IPS-20b (cell line): ENCODE measurements around the gene PIP5K1B.
"Not testable (repeated sequence)": the region's sequence is repeated elsewhere in the genome, so short reads cannot be mapped to it uniquely, and the experiment has no call there.

Source experiments
- H3K27ac ChIP-seq: one replicate; pipeline ENCODE4 v1.5.1; 2013; ENCODE audit warnings: low read length
- H3K27me3 ChIP-seq: 2 replicates; pipeline ENCODE4 v1.6.1; 2013; ENCODE audit warnings: mild to moderate bottlenecking, low read length, inconsistent platforms; ENCODE audit not compliant: insufficient read depth
- H3K36me3 ChIP-seq: 2 replicates; pipeline ENCODE4 v1.6.1; 2013; ENCODE audit warnings: low read depth, mild to moderate bottlenecking, inconsistent platforms, low read length, moderate library complexity; ENCODE audit not compliant: insufficient read depth
- H3K4me1 ChIP-seq: 2 replicates; pipeline ENCODE4 v1.6.1; 2013; ENCODE audit warnings: mild to moderate bottlenecking, control low read depth, inconsistent platforms, low read length, moderate library complexity; ENCODE audit not compliant: insufficient read depth
- H3K4me3 ChIP-seq: 2 replicates; pipeline ENCODE4 v1.5.1; 2013; ENCODE audit warnings: mild to moderate bottlenecking, low read length, inconsistent platforms
- H3K9ac ChIP-seq: 2 replicates; pipeline ENCODE4 v1.6.1; 2013; ENCODE audit warnings: low read depth, mild to moderate bottlenecking, inconsistent platforms, low read length, moderate library complexity
- H3K9me3 ChIP-seq: 2 replicates; pipeline ENCODE4 v1.6.1; 2013; ENCODE audit warnings: mild to moderate bottlenecking, low read depth, low read length, inconsistent platforms; ENCODE audit not compliant: insufficient read depth

PIP5K1B gene

DNA sequence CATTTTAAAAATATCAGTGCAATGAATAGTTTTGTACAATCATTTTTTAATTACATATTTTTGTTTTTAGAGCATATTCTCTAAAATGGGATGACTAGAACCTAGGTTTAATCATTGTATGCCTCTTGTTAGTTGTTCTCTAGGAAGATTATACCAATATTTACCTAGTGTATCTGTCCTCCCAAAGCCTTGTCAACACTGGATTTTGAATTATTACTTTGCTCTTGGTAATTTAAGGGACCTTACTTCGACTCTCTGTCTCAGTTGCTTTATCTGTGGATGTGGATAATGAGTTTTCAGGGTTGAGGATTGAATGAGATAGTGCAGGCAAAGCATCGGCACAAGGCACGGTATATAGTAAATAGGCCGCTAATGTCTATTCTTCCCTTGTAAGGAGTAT is 10.9 kb upstream of the PIP5K1B start:
- Histone ChIP-seq H3K27me3 (no peaks in the 10 kb centered on the region), H3K36me3 (no peaks in the 10 kb centered on the region), H3K27ac (no peak overlapping the region), H3K4me3 (no peak overlapping the region), H3K4me1 (no peaks in the 10 kb centered on the region; the same call in 1 of the 2 replicates), H3K9ac (no peak overlapping the region), H3K9me3 (no peaks in the 10 kb centered on the region)

DNA sequence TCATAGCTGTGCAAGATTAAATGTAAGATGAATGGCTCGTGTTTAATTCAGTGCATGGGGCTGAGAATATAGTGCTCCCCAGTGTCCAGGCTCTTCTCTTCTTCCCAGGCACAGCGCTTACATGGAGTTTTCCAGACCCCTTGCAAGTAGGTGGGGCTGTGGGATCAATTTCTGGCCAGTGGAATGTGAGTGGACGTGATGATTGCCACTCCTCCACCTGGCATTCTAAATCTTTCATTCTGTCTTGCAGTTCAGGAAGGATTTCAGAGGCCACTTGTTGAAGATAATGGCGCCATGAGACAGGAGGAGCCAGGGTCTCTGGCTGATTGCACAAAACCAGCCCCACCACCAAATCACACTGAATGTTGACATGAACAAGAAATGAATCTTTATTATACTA is 7.2 kb upstream of the PIP5K1B start:
- Histone ChIP-seq H3K4me1 (no peaks in the 10 kb centered on the region), H3K27me3 (peaks cover 9% of the 10 kb centered on the region; the same call in 1 of the 2 replicates), H3K9ac (no peak overlapping the region), H3K36me3 (no peaks in the 10 kb centered on the region), H3K4me3 (no peak overlapping the region), H3K9me3 (no peaks in the 10 kb centered on the region), H3K27ac (no peak overlapping the region)

DNA sequence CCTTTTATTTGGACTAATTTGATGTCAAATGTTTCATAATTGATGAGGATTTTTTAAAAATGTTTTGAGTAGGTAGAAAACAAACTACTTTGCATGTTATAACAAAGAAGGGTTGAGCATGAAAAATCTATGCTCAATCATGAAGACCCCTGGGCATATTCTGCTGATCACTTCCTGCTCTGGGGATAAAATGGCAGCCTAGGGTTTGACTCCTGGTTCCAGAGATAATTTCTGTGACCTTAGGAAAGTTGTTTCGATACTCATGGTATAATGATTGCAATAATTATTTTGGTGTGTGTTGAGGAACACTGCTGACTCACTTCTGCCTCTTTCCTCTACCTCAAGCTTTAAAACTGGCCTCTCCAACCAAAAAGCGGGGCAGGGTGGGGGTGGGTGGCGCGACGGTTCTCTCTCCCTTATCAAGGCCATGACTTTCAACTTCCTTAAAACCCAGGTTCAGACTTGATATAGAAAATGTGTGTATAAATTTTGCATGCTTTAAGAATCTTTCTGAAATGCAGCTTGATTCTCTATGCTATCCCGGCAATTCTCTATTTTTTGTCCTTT is 6.0 kb upstream of the PIP5K1B start:
- Histone ChIP-seq H3K27me3 (peaks cover 21% of the 10 kb centered on the region), H3K27ac (no peak overlapping the region), H3K36me3 (no peaks in the 10 kb centered on the region)

DNA sequence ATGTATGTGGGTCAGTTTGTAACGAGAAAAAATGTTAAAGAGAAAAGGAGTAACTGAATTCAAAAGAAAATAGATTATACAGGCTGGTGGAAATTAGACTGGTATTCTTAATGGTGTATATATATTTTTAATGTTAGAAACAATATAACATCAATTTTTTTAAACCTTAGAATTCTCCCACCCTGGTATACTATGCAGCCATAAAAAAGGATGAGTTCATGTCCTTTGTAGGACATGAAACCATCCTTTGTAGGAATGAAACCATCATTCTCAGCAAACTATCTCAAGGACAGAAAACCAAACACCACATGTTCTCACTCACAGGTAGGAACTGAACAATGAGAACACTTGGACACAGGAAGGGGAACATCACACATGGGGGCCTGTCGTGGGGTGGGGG is 5.4 kb upstream of the PIP5K1B start:
- not testable (repeated sequence) for H3K4me3 ChIP-seq, H3K9ac ChIP-seq, H3K36me3 ChIP-seq, H3K27ac ChIP-seq, H3K4me1 ChIP-seq, H3K9me3 ChIP-seq
- peaks cover 27% of the 10 kb centered on the region for H3K27me3 ChIP-seq

More for the DNA sequence above, 6.0 kb upstream of the PIP5K1B start:
- Histone ChIP-seq H3K9ac (no peak overlapping the region), H3K4me3 (no peak overlapping the region), H3K9me3 (no peaks in the 10 kb centered on the region), H3K4me1 (peaks cover 2% of the 10 kb centered on the region; the same call in 1 of the 2 replicates)

DNA sequence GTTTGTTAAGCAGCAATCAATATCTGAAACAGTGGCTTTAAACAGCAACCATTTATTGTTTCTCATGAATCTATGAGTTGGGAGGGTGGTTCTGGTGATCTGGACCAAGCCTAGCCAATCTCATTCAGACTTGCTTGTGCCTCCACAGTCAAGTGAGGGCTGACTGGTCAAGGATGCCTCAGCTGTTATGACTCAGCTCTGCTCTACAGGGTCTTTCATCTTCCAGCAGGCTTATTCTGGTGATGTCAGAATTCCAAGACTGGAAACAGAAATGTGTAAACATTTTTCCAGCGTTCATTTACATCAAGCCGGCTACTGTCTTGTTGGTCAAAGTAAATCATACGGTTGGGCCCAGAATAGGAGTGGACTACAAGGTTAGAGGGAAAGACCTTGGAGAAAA is 2.5 kb upstream of the PIP5K1B start:
- Histone ChIP-seq H3K27ac (no peak overlapping the region), H3K9me3 (no peaks in the 10 kb centered on the region), H3K4me3 (no peak overlapping the region), H3K9ac (no peak overlapping the region), H3K4me1 (peaks cover 13% of the 10 kb centered on the region), H3K27me3 (peaks cover 47% of the 10 kb centered on the region), H3K36me3 (no peaks in the 10 kb centered on the region)

DNA sequence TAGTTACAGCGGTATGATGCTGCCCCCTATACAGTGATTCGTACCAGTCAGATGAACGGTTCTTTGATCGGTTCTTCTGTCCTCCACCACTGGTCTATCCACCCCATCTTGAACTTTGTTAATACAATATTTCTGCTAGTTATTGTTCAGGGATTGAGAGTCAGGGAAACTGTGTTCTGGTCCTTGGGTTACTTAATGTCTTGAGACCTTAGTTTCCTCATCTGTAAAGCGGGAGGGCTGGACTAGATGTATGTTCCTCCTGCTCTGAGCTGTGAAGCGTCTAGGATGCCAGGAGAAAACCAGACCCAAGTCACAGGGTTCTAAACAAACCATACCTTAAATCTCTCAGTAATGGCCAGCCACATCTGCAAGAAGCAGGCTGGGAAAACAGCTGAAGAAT is 1.4 kb upstream of the PIP5K1B start:
- Histone ChIP-seq H3K4me3 (peak overlapping the region; percentile 65; the same call in 1 of the 2 replicates), H3K36me3 (no peaks in the 10 kb centered on the region), H3K27me3 (peaks cover 56% of the 10 kb centered on the region), H3K9me3 (no peaks in the 10 kb centered on the region), H3K9ac (no peak overlapping the region), H3K4me1 (peaks cover 15% of the 10 kb centered on the region), H3K27ac (no peak overlapping the region)

DNA sequence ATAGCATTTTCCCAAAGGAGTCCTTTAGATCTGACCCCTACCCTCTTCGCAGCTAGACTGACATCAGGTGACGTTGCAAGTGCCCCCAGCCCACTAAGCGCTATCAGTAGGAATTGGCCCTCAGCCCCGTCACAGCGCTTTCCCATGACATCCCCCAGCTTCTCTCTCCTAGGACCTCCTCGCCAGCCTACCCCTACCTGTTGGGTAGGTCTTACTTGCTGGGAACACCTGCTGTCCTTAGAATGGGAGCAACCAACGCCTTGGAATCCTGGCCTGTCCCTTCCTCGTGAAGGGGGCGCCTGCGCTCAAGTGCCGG is 584 bp upstream of the PIP5K1B start:
- H3K9ac ChIP-seq: peak overlapping the region; percentile 75; the same call in 1 of the 2 replicates
- peaks cover 56% of the 10 kb centered on the region for H3K27me3 ChIP-seq

DNA sequence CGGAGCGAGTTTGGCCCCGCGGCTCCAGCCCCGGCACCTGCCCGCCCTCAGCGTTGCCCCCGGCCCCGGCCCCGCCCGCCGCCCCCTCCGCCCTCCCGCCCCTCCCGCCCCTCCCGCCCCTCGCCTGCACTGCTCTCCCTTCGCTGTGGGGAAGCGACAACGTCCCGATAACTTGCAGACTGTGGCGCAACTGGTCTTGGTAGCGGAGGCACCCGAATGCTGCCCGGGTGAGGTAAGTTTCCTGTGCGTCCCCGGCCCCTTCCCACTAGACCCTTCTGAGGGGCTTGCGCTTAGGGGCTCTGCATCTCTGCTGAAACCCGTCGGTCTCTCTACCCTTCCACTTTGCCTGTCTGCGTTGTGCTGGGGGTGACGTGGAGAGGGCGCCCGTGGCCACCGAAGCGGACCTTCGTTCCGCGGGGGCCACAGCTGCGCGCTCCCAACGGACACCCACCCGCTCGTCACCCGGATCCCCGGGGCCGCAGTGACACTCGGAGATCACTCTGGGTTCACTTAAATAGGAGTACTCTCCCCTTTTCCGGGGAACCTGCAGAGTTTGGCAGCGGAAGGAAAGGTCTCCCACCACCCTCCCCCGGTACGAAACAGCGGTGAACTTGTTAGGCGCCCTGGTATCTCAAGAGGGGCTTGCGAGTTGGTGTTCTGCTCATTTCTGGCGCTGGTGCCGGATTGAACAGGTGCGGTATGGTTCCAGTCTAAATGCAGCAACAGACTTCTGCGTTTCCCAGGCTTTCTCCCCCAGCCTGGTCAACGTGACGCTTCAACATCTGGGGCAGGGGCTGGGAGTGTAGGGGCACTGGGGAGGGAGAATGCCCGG is 707 bp downstream of the PIP5K1B start:
- Histone ChIP-seq H3K4me3 (peak overlapping the region; percentile 86), H3K9me3 (no peaks in the 10 kb centered on the region), H3K27ac (no peak overlapping the region), H3K9ac (peak overlapping the region; percentile 75; the same call in 1 of the 2 replicates), H3K36me3 (no peaks in the 10 kb centered on the region), H3K4me1 (peaks cover 20% of the 10 kb centered on the region), H3K27me3 (peaks cover 56% of the 10 kb centered on the region)

More for the DNA sequence above, 584 bp upstream of the PIP5K1B start:
- H3K27ac ChIP-seq: no peak overlapping the region
- H3K9me3 ChIP-seq: no peaks in the 10 kb centered on the region
- H3K4me1 ChIP-seq: peaks cover 15% of the 10 kb centered on the region
- H3K36me3 ChIP-seq: no peaks in the 10 kb centered on the region
- peak overlapping the region; percentile 65 for H3K4me3 ChIP-seq

DNA sequence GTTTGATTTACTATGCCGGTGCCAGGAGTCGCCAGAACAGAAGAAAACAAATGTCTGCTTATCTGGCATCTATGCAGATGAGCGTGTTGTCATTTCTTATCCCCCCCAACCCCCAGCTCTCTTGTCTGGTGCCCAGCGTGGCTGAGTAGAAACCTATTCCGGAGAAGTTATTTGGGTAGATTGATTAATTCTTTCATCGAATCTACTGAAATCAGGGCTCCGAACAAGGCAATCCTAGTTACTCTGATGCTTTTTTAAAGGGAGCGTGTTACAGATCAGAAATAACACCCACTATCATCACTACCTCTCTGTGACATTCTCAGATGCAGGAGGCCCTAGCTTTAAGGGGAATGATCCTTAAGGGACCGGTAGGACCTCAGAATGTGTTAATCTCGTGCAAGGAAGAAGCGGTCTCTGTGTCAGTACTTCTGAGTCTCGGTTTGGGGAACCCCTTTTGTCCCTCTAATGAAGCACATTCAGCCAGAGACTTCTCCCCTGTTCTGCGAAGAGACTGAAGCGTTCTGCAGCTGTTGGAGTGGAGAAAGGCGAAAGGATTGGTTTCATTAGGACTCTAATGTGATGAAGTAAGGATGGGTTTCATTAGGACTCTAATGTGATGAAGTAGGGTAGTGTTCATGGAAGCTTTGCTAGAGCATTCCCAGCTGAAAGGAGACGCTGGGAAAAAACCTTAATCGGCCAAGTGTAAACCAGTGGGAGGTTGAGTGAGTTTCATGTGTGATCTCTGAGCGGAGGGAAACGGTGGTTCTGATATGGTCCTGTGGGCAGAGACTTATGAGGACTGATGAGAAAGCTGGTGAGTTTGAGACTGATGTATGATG is 1.5 kb downstream of the PIP5K1B start:
- no peaks in the 10 kb centered on the region for H3K9me3 ChIP-seq
- peaks cover 56% of the 10 kb centered on the region for H3K27me3 ChIP-seq
- peak overlapping the region; percentile 56; the same call in 1 of the 2 replicates for H3K9ac ChIP-seq
- peaks cover 20% of the 10 kb centered on the region for H3K4me1 ChIP-seq
- peak overlapping the region; percentile 86 for H3K4me3 ChIP-seq
- no peaks in the 10 kb centered on the region for H3K36me3 ChIP-seq
- no peak overlapping the region for H3K27ac ChIP-seq

DNA sequence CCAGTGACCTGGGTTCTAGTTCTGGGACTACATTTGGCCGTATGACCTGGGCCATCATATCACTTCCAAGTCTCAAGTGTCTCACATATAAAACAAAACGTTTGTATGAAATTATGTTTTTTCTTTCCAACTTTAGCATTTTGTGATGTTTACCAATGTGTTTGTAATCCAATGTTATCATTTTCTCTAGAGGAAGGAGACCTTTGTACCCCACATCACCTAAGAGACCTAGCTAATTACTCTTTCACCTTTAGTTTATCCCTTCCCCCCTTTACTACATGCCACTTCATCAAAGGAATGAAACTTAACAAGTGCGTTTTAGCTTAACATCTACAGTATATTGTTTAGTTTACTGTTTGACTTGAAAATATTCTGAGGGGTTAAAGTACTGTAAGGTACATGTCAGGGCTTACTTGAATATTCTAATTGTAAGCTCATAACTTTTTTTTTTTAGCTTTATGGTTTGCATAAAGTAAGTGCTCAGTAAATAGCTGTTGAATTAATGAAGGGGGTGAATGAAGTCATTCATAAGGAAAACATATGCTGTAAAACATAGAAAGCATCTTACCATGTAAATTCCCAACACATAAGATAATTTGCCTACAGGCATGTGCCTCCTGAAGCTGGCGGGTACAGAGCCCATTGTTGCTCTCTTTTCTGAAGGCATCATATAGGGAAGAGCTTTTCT is 2.9 kb downstream of the PIP5K1B start:
- Histone ChIP-seq H3K36me3 (no peaks in the 10 kb centered on the region), H3K9me3 (no peaks in the 10 kb centered on the region), H3K4me1 (peaks cover 20% of the 10 kb centered on the region), H3K27ac (no peak overlapping the region), H3K4me3 (no peak overlapping the region), H3K9ac (no peak overlapping the region), H3K27me3 (peaks cover 46% of the 10 kb centered on the region)

DNA sequence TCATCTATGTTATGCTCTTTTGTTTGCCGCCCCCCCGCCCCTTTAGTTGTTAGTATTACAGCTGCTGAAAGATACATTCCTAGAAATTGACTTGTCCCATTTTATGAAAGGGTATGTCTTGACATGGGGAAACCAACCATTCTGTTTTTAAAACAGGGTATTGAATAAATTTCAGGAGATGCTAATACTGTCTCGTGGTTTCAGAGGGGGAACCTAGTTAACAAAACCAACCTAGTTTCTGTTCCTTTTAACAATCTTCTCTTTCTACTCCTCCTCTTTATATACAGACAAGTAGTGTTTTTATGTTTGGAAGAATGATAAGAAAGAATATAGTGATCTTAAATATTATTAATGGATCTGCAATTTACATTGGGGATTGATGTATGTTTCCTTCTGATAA is 3.5 kb downstream of the PIP5K1B start:
- Histone ChIP-seq H3K27me3 (peaks cover 40% of the 10 kb centered on the region), H3K9ac (no peak overlapping the region), H3K36me3 (no peaks in the 10 kb centered on the region), H3K4me1 (peaks cover 20% of the 10 kb centered on the region), H3K9me3 (no peaks in the 10 kb centered on the region), H3K27ac (no peak overlapping the region), H3K4me3 (no peak overlapping the region)
